Ureter (tissue), 1 donor: ENCODE data around the gene GTF3C5. TPM values are rescaled to one million over a fixed set of nuclear protein-coding genes. Genes with fewer than 3 reads are reported as not detected.
"Not testable (repeated sequence)": the region's sequence is repeated elsewhere in the genome, so short reads cannot be mapped to it uniquely, and the experiment has no call there.

Experiments
- DNase-seq: peaks from one replicate; pipeline ENCODE4 v3.0.0-alpha.2; 2020; ENCODE audit warnings: low spot score
- total RNA-seq: library from RNA; stranded (reverse); gene quantifications from one replicate; pipeline ENCODE4 v1.2.4, GENCODE V29; 2023
- donor health status: DM: yes; HTN: yes; CAD: no.

The GTF3C5 gene
- total RNA-seq, 1 donor from 2014 or later = 60.7 TPM

GRCh38 chr9:133068431-133068830 lies 37.6 kb downstream of the GTF3C5 start:
- DNase-seq = not testable (repeated sequence)

GRCh38 chr9:133070500-133070961 lies 39.7 kb downstream of the GTF3C5 start:
- not testable (repeated sequence) for DNase-seq

- DNase-seq = not testable (repeated sequence)
These were observed 40.2 kb downstream of the GTF3C5 start for GRCh38 chr9:133070985-133071384.

GRCh38 chr9:133071484-133072150 lies 40.8 kb downstream of the GTF3C5 start:
- no peak for DNase-seq

GRCh38 chr9:133072210-133072609 lies 41.4 kb downstream of the GTF3C5 start:
- DNase-seq = not testable (repeated sequence)

GRCh38 chr9:133073086-133074014 lies 42.6 kb downstream of the GTF3C5 start:
- DNase-seq = no peak

- DNase-seq = no peak
These were observed 43.4 kb downstream of the GTF3C5 start for GRCh38 chr9:133074111-133074651.

- no peak for DNase-seq
These were observed 45.3 kb downstream of the GTF3C5 start for GRCh38 chr9:133075925-133076630.

GRCh38 chr9:133076691-133077090 lies 45.9 kb downstream of the GTF3C5 start:
- no peak for DNase-seq

- no peak for DNase-seq
These were observed 47.7 kb downstream of the GTF3C5 start for GRCh38 chr9:133078486-133078885.

GRCh38 chr9:133080161-133080560 lies 49.4 kb downstream of the GTF3C5 start:
- DNase-seq = no peak

- DNase-seq = not testable (repeated sequence)
These were observed 50.3 kb downstream of the GTF3C5 start for GRCh38 chr9:133080786-133081779.

- not testable (repeated sequence) for DNase-seq
These were observed 51.3 kb downstream of the GTF3C5 start for GRCh38 chr9:133081957-133082644.

GRCh38 chr9:133083688-133084087 lies 52.9 kb downstream of the GTF3C5 start:
- not testable (repeated sequence) for DNase-seq

GRCh38 chr9:133086212-133086860 lies 55.5 kb downstream of the GTF3C5 start:
- DNase-seq = not testable (repeated sequence)

GRCh38 chr9:133086894-133087293 lies 56.1 kb downstream of the GTF3C5 start:
- no peak for DNase-seq

GRCh38 chr9:133087429-133088145 lies 56.8 kb downstream of the GTF3C5 start:
- DNase-seq = no peak

- DNase-seq = no peak
These were observed 57.5 kb downstream of the GTF3C5 start for GRCh38 chr9:133088146-133088750.
